ENCODE measurements around the gene CAPN11. TPM values are rescaled to one million over a fixed set of nuclear protein-coding genes. Genes with fewer than 3 reads are reported as not detected.

CAPN11 gene
- total RNA-seq, 4 donors from 2014 or later: 0.22 to 1.7 TPM; not detected in 2

DNA sequence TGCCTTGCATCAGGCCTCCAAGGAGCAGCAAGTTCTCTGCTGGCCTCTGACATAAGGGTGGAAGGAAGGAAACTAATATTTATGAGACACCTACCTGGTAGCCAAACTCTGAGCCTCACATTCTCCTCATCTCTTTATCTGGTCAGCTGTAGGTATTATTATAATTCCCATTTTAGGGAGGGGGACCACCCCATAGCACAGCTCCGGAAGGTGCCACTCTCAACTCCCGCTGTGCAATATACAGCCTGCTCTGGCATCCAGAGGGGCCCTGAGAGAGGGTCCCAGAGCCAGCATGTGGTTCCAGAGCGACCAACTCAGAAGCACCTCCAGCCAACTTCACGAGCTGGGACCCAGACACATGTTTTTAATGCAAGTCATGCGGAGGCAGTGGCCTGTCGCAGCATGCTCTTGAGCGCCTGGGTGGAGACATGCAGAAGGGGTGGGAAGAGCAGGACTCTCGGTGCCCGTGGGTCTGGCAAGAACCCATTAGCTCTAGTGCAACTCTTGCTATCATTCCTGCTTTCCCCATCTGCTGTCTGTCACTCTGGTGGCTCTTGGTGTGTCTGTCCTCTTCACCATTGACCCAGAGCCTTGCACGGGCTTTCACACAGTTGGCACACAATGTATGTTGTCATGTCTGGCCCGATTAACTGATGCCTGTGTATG is 43.2 kb downstream of the CAPN11 start:
- no peaks in the 10 kb centered on the region for H3K27me3 ChIP-seq
- H3K4me3 ChIP-seq (replicated peaks in 1 of 3): no peak overlapping the region
- peak overlapping the region in 1 of 3 donors; percentile 10 for H3K27ac ChIP-seq
- WGBS, 2 donors: 53 to 80% methylated on average over 10 to 11 of the region's 11 CpGs
- intact Hi-C loops (cut with DNase I): no loop called here
- H3K36me3 ChIP-seq: no peaks in the 10 kb centered on the region
- no peaks in the 10 kb centered on the region for H3K9me3 ChIP-seq
- TF ChIP-seq POLR2A (IDR thresholded peaks at IDR 0.05): peak in 1 of 2 donors; percentile 34
- TF ChIP-seq, protein P1, sequence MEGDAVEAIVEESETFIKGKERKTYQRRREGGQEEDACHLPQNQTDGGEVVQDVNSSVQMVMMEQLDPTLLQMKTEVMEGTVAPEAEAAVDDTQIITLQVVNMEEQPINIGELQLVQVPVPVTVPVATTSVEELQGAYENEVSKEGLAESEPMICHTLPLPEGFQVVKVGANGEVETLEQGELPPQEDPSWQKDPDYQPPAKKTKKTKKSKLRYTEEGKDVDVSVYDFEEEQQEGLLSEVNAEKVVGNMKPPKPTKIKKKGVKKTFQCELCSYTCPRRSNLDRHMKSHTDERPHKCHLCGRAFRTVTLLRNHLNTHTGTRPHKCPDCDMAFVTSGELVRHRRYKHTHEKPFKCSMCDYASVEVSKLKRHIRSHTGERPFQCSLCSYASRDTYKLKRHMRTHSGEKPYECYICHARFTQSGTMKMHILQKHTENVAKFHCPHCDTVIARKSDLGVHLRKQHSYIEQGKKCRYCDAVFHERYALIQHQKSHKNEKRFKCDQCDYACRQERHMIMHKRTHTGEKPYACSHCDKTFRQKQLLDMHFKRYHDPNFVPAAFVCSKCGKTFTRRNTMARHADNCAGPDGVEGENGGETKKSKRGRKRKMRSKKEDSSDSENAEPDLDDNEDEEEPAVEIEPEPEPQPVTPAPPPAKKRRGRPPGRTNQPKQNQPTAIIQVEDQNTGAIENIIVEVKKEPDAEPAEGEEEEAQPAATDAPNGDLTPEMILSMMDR (IDR thresholded peaks at IDR 0.05): no peak
- peaks cover 3 to 8% of the 10 kb centered on the region in 2 donors for H3K4me1 ChIP-seq
- DNase-seq: peak; percentile 35 to 69

DNA sequence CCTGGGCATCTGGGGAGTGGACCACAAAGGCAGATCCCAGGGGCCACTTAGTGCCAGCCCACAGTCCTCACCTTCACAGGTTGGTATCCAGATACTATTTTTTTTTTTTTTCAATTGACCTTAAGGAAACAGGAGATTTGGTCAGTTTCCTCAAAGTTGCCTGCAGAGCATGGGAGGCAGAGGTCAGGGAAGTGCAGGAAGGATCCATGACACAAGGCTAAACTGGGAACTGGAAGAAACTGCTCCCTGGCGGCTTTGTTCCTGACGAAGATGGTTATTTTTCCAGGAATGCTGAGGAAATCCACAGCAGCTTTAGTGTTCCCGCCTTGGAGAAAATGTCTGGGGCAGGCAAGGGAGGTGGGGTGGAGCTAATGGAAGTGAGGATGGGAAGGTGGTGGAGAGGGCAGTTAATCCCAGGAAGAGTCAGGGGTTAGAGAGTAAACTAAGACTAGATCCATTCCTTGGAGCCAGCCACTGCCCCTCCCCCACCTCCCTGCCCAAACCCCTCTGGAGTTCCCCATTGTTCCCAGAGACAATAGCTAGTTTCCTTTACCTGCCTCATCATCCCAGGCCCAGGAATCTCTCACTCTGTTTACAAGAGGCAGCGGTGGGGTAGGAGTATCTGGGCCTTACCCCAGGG is 43.8 kb downstream of the CAPN11 start:
- intact Hi-C loops (cut with DNase I): no loop called here
- 88 to 96% methylated on average over 4 of the region's 4 CpGs for WGBS, 2 donors
- Histone ChIP-seq H3K27ac (peak overlapping the region in 1 of 3 donors; percentile 52), H3K36me3 (no peaks in the 10 kb centered on the region), H3K4me3 (replicated peaks in 1 of 3) (no peak overlapping the region), H3K27me3 (no peaks in the 10 kb centered on the region), H3K9me3 (no peaks in the 10 kb centered on the region), H3K4me1 (peaks cover 3 to 8% of the 10 kb centered on the region in 2 donors)
- DNase-seq: no peak
- no peak for TF ChIP-seq POLR2A (IDR thresholded peaks at IDR 0.05)
- TF ChIP-seq, protein P1 (IDR thresholded peaks at IDR 0.05): no peak

GRCh38 chr6:44202972-44203750 is 44.5 kb downstream of the CAPN11 start:
- no peaks in the 10 kb centered on the region for H3K36me3 ChIP-seq
- intact Hi-C loops (cut with DNase I): no loop called here

DNA sequence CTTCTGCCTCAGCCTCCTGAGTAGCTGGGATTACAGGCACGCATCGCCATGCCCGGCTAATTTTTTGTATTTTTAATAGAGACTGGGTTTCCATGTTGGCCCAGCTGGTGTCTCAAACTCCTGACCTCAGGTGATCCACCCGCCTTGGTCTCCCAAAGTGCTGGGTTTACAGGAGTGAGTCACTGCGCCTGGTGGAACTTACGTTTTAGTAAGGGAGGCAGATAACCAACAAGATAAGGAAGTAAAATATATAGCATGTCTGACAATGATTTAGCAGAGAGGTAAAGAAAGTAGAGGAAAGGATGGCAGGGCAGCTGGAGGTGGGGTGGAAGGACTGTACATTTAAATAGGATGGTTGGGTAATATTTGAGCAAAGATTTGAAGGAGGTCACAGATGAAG is 45.3 kb downstream of the CAPN11 start:
- no peak for DNase-seq
- H3K4me3 ChIP-seq (replicated peaks in 1 of 3): no peak overlapping the region
- H3K4me1 ChIP-seq: peaks cover 3 to 8% of the 10 kb centered on the region in 2 donors
- TF ChIP-seq POLR2A (IDR thresholded peaks at IDR 0.05): no peak
- TF ChIP-seq, protein P1 (IDR thresholded peaks at IDR 0.05): no peak
- H3K9me3 ChIP-seq: no peaks in the 10 kb centered on the region
- H3K36me3 ChIP-seq: no peaks in the 10 kb centered on the region
- intact Hi-C loops (cut with DNase I): no loop called here
- no peaks in the 10 kb centered on the region for H3K27me3 ChIP-seq
- no peak overlapping the region for H3K27ac ChIP-seq
- 94 to 96% methylated on average over 6 of the region's 6 CpGs for WGBS, 2 donors

More at GRCh38 chr6:44202972-44203750, 44.5 kb downstream of the CAPN11 start:
- Histone ChIP-seq H3K9me3 (no peaks in the 10 kb centered on the region), H3K4me3 (replicated peaks in 1 of 3) (no peak overlapping the region), H3K4me1 (peaks cover 3 to 8% of the 10 kb centered on the region in 2 donors), H3K27ac (peak overlapping the region in 1 of 3 donors; percentile 52), H3K27me3 (no peaks in the 10 kb centered on the region)
- 90 to 91% methylated on average over 7 to 10 of the region's 11 CpGs for WGBS, 2 donors
- DNase-seq: no peak
- TF ChIP-seq, protein P1 (IDR thresholded peaks at IDR 0.05): no peak
- no peak for TF ChIP-seq POLR2A (IDR thresholded peaks at IDR 0.05)

Measured in thyroid gland (tissue), 4 donors.